Measurements from ENCODE around the gene WWTR1. TPM values are rescaled to one million over a fixed set of nuclear protein-coding genes. Genes with fewer than 3 reads are reported as not detected.

Gene WWTR1
- total and polyA plus RNA-seq, 2 donors (not counting 3 experiments of a cell fraction or from before 2014, with no cell fraction given): 210 to 341 TPM

DNA sequence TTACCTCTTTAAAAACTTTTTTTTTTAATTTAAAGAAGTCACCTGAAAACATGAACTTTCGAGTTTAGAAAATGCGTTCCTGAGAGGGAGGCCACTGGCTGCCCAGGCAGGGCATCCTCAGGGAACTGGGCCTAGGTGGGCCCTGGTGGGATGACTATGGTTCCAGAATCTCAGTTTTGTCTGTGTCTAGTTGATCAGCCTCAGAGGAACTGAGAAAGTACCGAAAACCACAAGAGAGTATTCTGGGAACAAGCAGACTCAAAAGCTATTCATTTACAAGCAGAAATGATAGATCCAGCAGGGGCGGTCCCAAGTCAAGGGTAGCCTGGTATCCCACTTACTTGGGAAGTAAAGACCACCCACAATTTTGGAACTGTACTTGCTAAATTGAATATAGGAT lies 10.5 kb downstream of the WWTR1 start:
- ChIA-PET CTCF (interaction anchor here (0.9 to 3.0 kb wide), 5 partner anchors 18 to 117 kb away, joined by 4 to 13 read pairs (median 5); no protein-coding TSS in a partner anchor), POLR2A (interaction anchor here (0.5 to 1.8 kb wide), 2 partner anchors 9 to 72 kb away, joined by 3 to 7 read pairs; no protein-coding TSS in a partner anchor)
- Histone ChIP-seq H3K9ac (replicated peaks; ENCODE audit: extremely low read depth, insufficient read depth, low read length) (no peak overlapping the region), H2AFZ (ENCODE audit: low read depth, low read length) (no peak overlapping the region), H3K9me3 (replicated peaks; ENCODE audit: control insufficient read depth, insufficient read depth, low read length) (no peaks in the 10 kb centered on the region), H3K79me2 (ENCODE audit: control insufficient read depth, insufficient read depth, low read length) (peaks cover 94% of the 10 kb centered on the region), H3K4me3 (replicated peaks in 1 of 3; ENCODE audit: insufficient read depth in 1 of 3, low read depth in 1 of 3, low read length in 3 of 3) (no peak overlapping the region), H3K9me1 (replicated peaks; ENCODE audit: control insufficient read depth, extremely low read depth, insufficient read depth, low read length) (no peaks in the 10 kb centered on the region), H3K27ac (ENCODE audit: insufficient read depth, low read depth, low read length) (no peak overlapping the region), H3K4me1 (ENCODE audit: control insufficient read depth, extremely low read depth, insufficient read depth, low read length) (peaks cover 84% of the 10 kb centered on the region), H4K20me1 (replicated peaks; ENCODE audit: control insufficient read depth, extremely low read depth, insufficient read depth, low read length) (peaks cover 6% of the 10 kb centered on the region), H3K36me3 (ENCODE audit: control insufficient read depth in 2 of 2, extremely low read depth in 1 of 2, insufficient read depth in 2 of 2, low read length in 2 of 2) (peaks cover 15 to 35% of the 10 kb centered on the region in 2 experiments), H3K4me2 (ENCODE audit: insufficient read depth, low read length) (no peak overlapping the region), H3K27me3 (ENCODE audit: control insufficient read depth in 2 of 2, insufficient read depth in 2 of 2, low read length in 2 of 2) (no peaks in the 10 kb centered on the region)
- no peak for FAIRE-seq
- TF ChIP-seq EZH2 (IDR thresholded peaks at IDR 0.05; ENCODE audit: borderline replicate concordance, low read depth, low read length, severe bottlenecking) (no peak), JUN (IDR thresholded peaks at IDR 0.05; ENCODE audit: borderline replicate concordance, insufficient read depth, insufficient read length, low read depth) (no peak), GATA2 (IDR thresholded peaks at IDR 0.05; ENCODE audit: insufficient read depth, insufficient read length, low read depth, low read length) (no peak), POLR2AphosphoS5 (IDR thresholded peaks at IDR 0.05; ENCODE audit: insufficient read depth, low read depth, low read length) (no peak), FOS (IDR thresholded peaks at IDR 0.05; ENCODE audit: borderline replicate concordance, insufficient read depth, low read length) (no peak), MYC (IDR thresholded peaks at IDR 0.05; ENCODE audit: low read depth, low read length) (no peak), POLR2A (IDR thresholded peaks at IDR 0.05; ENCODE audit: low read depth, low read length) (no peak)
- TF ChIP-seq, protein P1, sequence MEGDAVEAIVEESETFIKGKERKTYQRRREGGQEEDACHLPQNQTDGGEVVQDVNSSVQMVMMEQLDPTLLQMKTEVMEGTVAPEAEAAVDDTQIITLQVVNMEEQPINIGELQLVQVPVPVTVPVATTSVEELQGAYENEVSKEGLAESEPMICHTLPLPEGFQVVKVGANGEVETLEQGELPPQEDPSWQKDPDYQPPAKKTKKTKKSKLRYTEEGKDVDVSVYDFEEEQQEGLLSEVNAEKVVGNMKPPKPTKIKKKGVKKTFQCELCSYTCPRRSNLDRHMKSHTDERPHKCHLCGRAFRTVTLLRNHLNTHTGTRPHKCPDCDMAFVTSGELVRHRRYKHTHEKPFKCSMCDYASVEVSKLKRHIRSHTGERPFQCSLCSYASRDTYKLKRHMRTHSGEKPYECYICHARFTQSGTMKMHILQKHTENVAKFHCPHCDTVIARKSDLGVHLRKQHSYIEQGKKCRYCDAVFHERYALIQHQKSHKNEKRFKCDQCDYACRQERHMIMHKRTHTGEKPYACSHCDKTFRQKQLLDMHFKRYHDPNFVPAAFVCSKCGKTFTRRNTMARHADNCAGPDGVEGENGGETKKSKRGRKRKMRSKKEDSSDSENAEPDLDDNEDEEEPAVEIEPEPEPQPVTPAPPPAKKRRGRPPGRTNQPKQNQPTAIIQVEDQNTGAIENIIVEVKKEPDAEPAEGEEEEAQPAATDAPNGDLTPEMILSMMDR (IDR thresholded peaks at IDR 0.05; ENCODE audit: extremely low read depth in 1 of 2, insufficient read depth in 1 of 2, low read depth in 1 of 2, low read length in 2 of 2): no peak
- TF ChIP-seq, protein P2, sequence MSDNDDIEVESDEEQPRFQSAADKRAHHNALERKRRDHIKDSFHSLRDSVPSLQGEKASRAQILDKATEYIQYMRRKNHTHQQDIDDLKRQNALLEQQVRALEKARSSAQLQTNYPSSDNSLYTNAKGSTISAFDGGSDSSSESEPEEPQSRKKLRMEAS (IDR thresholded peaks at IDR 0.05; ENCODE audit: insufficient read depth, insufficient read length): no peak
- intact Hi-C loops (cut with micrococcal nuclease): no loop called here
- no peak for DNase-seq (ENCODE audit: low read depth, low spot score)
- dilution Hi-C loops (cut with MboI; ENCODE audit: extremely low pct_ligation_motif_present, low sequenced_read_pairs): no loop called here
- BruUV-seq (replicated peaks): no TSS peak
